Measurements from ENCODE around the gene ECHDC1.
"Not testable (repeated sequence)": the region's sequence is repeated elsewhere in the genome, so short reads cannot be mapped to it uniquely, and the experiment has no call there.

ECHDC1 gene

GRCh38 chr6:127340171-127340570 is 3.2 kb downstream of the ECHDC1 start:
- no peaks in the 10 kb centered on the region for H3K27me3 ChIP-seq (ENCODE audit: insufficient read depth, low read depth)
- H4K20me1 ChIP-seq (ENCODE audit: insufficient read depth): no peaks in the 10 kb centered on the region
- no peak overlapping the region for H3K27ac ChIP-seq
- H3K79me2 ChIP-seq (ENCODE audit: insufficient read depth, low read depth): peaks cover 33% of the 10 kb centered on the region
- H3K4me1 ChIP-seq (ENCODE audit: low read depth, poor library complexity, severe bottlenecking): peaks cover 13% of the 10 kb centered on the region
- H3K4me3 ChIP-seq (IDR thresholded peaks at IDR 0.05; ENCODE audit: insufficient read depth, low read depth, low read length): no peak overlapping the region
- TF ChIP-seq CTCF (conservative IDR thresholded peaks at IDR 0.05; ENCODE audit: low read depth, low read length): no peak
- H3K36me3 ChIP-seq (ENCODE audit: insufficient read depth): no peaks in the 10 kb centered on the region
- no peak overlapping the region for H2AFZ ChIP-seq (ENCODE audit: low read depth)
- no peak overlapping the region for H3K4me2 ChIP-seq
- no peak overlapping the region for H3K9ac ChIP-seq

GRCh38 chr6:127338936-127339335 is 4.5 kb downstream of the ECHDC1 start:
- no peak for TF ChIP-seq CTCF (conservative IDR thresholded peaks at IDR 0.05; ENCODE audit: low read depth, low read length)

GRCh38 chr6:127332383-127332961 is 10.9 kb downstream of the ECHDC1 start:
- Histone ChIP-seq H3K79me2 (ENCODE audit: insufficient read depth, low read depth) (peaks cover 2% of the 10 kb centered on the region; the same call in 1 of the 2 replicates), H3K4me1 (ENCODE audit: low read depth, poor library complexity, severe bottlenecking) (no peaks in the 10 kb centered on the region), H3K27me3 (ENCODE audit: insufficient read depth, low read depth) (no peaks in the 10 kb centered on the region), H3K9ac (no peak overlapping the region), H2AFZ (ENCODE audit: low read depth) (no peak overlapping the region), H4K20me1 (ENCODE audit: insufficient read depth) (no peaks in the 10 kb centered on the region), H3K36me3 (ENCODE audit: insufficient read depth) (no peaks in the 10 kb centered on the region), H3K27ac (no peak overlapping the region), H3K4me3 (IDR thresholded peaks at IDR 0.05; ENCODE audit: insufficient read depth, low read depth, low read length) (no peak overlapping the region), H3K4me2 (no peak overlapping the region)
- TF ChIP-seq CTCF (conservative IDR thresholded peaks at IDR 0.05; ENCODE audit: low read depth, low read length): no peak

More at GRCh38 chr6:127338936-127339335, 4.5 kb downstream of the ECHDC1 start:
- Histone ChIP-seq H2AFZ (ENCODE audit: low read depth) (no peak overlapping the region), H3K4me1 (ENCODE audit: low read depth, poor library complexity, severe bottlenecking) (peaks cover 13% of the 10 kb centered on the region), H3K27ac (no peak overlapping the region), H3K36me3 (ENCODE audit: insufficient read depth) (no peaks in the 10 kb centered on the region), H3K27me3 (ENCODE audit: insufficient read depth, low read depth) (no peaks in the 10 kb centered on the region), H3K4me2 (no peak overlapping the region), H4K20me1 (ENCODE audit: insufficient read depth) (no peaks in the 10 kb centered on the region), H3K79me2 (ENCODE audit: insufficient read depth, low read depth) (peaks cover 24% of the 10 kb centered on the region), H3K4me3 (IDR thresholded peaks at IDR 0.05; ENCODE audit: insufficient read depth, low read depth, low read length) (no peak overlapping the region), H3K9ac (no peak overlapping the region)

- H3K79me2 ChIP-seq (ENCODE audit: insufficient read depth, low read depth): not testable (repeated sequence)
Observed at GRCh38 chr6:127331256-127331655, 12.2 kb downstream of the ECHDC1 start.

GRCh38 chr6:127328043-127328609 is 15.3 kb downstream of the ECHDC1 start:
- no peak for TF ChIP-seq CTCF (conservative IDR thresholded peaks at IDR 0.05; ENCODE audit: low read depth, low read length)
- Histone ChIP-seq H2AFZ (ENCODE audit: low read depth) (no peak overlapping the region), H4K20me1 (ENCODE audit: insufficient read depth) (no peaks in the 10 kb centered on the region), H3K79me2 (ENCODE audit: insufficient read depth, low read depth) (no peaks in the 10 kb centered on the region), H3K36me3 (ENCODE audit: insufficient read depth) (no peaks in the 10 kb centered on the region), H3K4me3 (IDR thresholded peaks at IDR 0.05; ENCODE audit: insufficient read depth, low read depth, low read length) (no peak overlapping the region), H3K4me2 (no peak overlapping the region), H3K27ac (no peak overlapping the region), H3K9ac (no peak overlapping the region), H3K27me3 (ENCODE audit: insufficient read depth, low read depth) (no peaks in the 10 kb centered on the region), H3K4me1 (ENCODE audit: low read depth, poor library complexity, severe bottlenecking) (no peaks in the 10 kb centered on the region)

More at GRCh38 chr6:127331256-127331655, 12.2 kb downstream of the ECHDC1 start:
- not testable (repeated sequence) for H4K20me1 ChIP-seq (ENCODE audit: insufficient read depth); H3K4me2 ChIP-seq; H3K4me1 ChIP-seq (ENCODE audit: low read depth, poor library complexity, severe bottlenecking); H3K4me3 ChIP-seq (IDR thresholded peaks at IDR 0.05; ENCODE audit: insufficient read depth, low read depth, low read length); H2AFZ ChIP-seq (ENCODE audit: low read depth); H3K27ac ChIP-seq; H3K9ac ChIP-seq; H3K27me3 ChIP-seq (ENCODE audit: insufficient read depth, low read depth); H3K36me3 ChIP-seq (ENCODE audit: insufficient read depth)

All from KMS-11 (cell line).